ENCODE data around the gene SEMA4A. TPM values are rescaled to one million over a fixed set of nuclear protein-coding genes. Genes with fewer than 3 reads are reported as not detected.
"Not testable (repeated sequence)": the region's sequence is repeated elsewhere in the genome, so short reads cannot be mapped to it uniquely, and the experiment has no call there.

Gene SEMA4A
- total RNA-seq, 3 donors from 2014 or later: 2.1 to 7.6 (median 5.5) TPM

GRCh38 chr1:156186347-156187177, 33.2 kb downstream of the SEMA4A start:
- H3K9me3 ChIP-seq; H3K36me3 ChIP-seq (ENCODE audit: low read depth); H3K4me1 ChIP-seq (ENCODE audit: low read depth); H3K4me3 ChIP-seq; DNase-seq; intact Hi-C loops (cut with DNase I, micrococcal nuclease): not testable (repeated sequence)
- ATAC-seq: peak; percentile 48

DNA sequence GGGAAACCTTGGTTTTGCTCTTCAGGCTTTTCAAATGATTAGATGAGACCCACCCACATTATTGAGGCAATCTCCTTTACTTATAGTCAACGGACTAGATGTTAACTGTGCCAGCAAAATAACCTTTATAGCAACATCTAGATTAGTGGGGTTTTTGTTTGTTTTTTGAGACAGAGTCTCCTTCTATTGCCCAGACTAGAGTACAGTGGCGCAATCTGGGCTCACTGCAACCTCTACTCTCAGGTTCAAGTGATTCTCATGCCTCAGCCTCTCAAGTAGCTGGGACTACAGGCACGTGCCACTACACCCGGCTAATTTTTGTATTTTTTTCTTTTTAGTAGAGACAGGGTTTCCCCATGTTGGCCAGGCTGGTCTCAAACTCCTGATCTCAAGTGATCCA, 36.9 kb downstream of the SEMA4A start:
- intact Hi-C loops (cut with DNase I, micrococcal nuclease); H3K4me3 ChIP-seq; H3K36me3 ChIP-seq (ENCODE audit: low read depth); ATAC-seq; DNase-seq; H3K9me3 ChIP-seq: not testable (repeated sequence)
- peaks cover 10% of the 10 kb centered on the region for H3K4me1 ChIP-seq (ENCODE audit: low read depth)

GRCh38 chr1:156191292-156191964, 38.0 kb downstream of the SEMA4A start:
- ATAC-seq (no peak), DNase-seq (no peak)
- Histone ChIP-seq H3K9me3 (no peaks in the 10 kb centered on the region), H3K36me3 (ENCODE audit: low read depth) (no peaks in the 10 kb centered on the region), H3K4me3 (no peak overlapping the region), H3K4me1 (ENCODE audit: low read depth) (peaks cover 10% of the 10 kb centered on the region)
- intact Hi-C loops (cut with DNase I, micrococcal nuclease): no loop called here
- TF ChIP-seq CTCF (IDR thresholded peaks at IDR 0.05): no peak

- no peak for ATAC-seq
Observed at GRCh38 chr1:156193208-156193487, 39.8 kb downstream of the SEMA4A start.

DNA sequence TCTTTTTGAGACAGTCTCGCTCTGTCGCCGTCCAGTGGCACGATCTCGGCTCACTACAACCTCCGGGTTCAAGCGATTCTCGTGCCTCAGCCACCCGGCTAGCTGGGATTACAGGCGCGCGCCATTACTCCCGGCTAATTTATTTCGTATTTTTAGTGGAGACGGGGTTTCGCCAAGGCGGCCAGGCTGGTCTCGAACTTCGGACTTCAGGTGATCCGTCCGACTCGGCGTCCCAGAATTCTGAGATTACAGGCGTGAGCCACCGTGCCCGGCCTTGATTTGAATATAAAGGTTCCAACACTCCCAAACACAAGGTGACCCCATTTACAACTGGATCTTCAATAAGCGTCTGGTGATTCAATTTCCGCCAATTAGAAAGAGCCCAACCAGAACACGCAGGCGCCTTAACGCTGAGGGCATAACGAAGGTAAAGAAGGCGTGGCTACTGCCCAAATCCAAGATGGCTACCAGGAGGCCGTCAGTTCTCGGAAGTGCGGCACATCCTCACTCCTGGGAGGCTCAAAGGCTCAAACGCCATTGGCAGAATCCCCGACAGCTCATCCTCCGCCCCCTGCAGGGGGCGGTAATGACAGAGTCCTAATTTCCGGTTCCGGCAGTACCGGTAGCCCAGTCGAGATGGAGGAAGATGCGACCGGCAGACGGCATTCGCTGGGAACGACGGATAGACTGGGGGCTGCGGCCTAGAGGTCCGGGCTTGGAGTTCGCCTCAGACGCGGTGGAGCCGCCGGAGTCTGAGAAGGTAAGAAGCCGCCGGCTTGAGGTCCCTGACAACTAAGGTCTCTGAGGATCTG, 40.3 kb downstream of the SEMA4A start, which contains the start of gene SLC25A44:
Gene SLC25A44, plus strand, starts transcription at position 617 of the 812 bp plus-strand sequence. CDS start 5,744 bp downstream, outside the sequence.
- intact Hi-C loops (cut with DNase I, micrococcal nuclease): no loop called here
- Histone ChIP-seq H3K9me3 (no peaks in the 10 kb centered on the region), H3K36me3 (ENCODE audit: low read depth) (no peaks in the 10 kb centered on the region), H3K4me1 (ENCODE audit: low read depth) (peaks cover 13% of the 10 kb centered on the region), H3K4me3 (peak within 1 kb of the TSS; percentile 71)
- ATAC-seq: peak; percentile 99
- TF ChIP-seq CTCF (IDR thresholded peaks at IDR 0.05): peak; percentile 77
- peak; percentile 96 to 98 (median 97) for DNase-seq

More at GRCh38 chr1:156193208-156193487, 39.8 kb downstream of the SEMA4A start:
- Histone ChIP-seq H3K4me3 (no peak overlapping the region), H3K36me3 (ENCODE audit: low read depth) (no peaks in the 10 kb centered on the region), H3K4me1 (ENCODE audit: low read depth) (peaks cover 13% of the 10 kb centered on the region), H3K9me3 (no peaks in the 10 kb centered on the region)
- DNase-seq: no peak
- intact Hi-C loops (cut with DNase I, micrococcal nuclease): no loop called here
- no peak for TF ChIP-seq CTCF (IDR thresholded peaks at IDR 0.05)

DNA sequence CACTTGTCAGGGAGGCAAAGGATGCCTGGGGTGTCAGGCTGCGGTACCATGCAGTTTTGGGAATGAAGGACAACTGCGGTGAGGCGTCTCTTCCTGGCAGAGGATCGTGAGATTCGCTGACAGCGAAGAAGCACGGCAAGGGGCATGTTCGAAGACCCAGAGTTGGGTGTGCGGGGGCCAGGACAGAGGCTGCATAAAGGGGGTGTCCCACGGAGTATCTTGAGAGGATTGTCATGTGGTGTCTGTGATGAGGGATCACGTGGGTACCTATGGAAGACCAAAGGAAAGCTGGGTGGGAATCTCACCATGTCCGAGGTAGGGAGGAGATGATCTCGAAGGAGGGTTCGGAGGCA, 40.9 kb downstream of the SEMA4A start:
- no peaks in the 10 kb centered on the region for H3K9me3 ChIP-seq
- H3K36me3 ChIP-seq (ENCODE audit: low read depth): no peaks in the 10 kb centered on the region
- DNase-seq (no peak), ATAC-seq (no peak)
- intact Hi-C loops (cut with DNase I, micrococcal nuclease): no loop called here
- peaks cover 13% of the 10 kb centered on the region for H3K4me1 ChIP-seq (ENCODE audit: low read depth)
- peak overlapping the region; percentile 71 for H3K4me3 ChIP-seq
- no peak for TF ChIP-seq CTCF (IDR thresholded peaks at IDR 0.05)
